ENCODE data around the gene CMSS1. TPM values are rescaled to one million over a fixed set of nuclear protein-coding genes. Genes with fewer than 3 reads are reported as not detected.
A peak's percentile ranks its signal among the peaks of the same experiment; 100 is the strongest.

The CMSS1 gene
- total RNA-seq, 1 experiment from 2014 or later: 93.8 TPM

GRCh38 chr3:99902091-99902490 lies 84.4 kb downstream of the CMSS1 start:
- Histone ChIP-seq H3K36me3 (no peaks in the 10 kb centered on the region), H3K4me1 (peaks cover 29% of the 10 kb centered on the region), H3K27me3 (no peaks in the 10 kb centered on the region), H3K27ac (peak overlapping the region; percentile 36; the same call in 1 of the 2 replicates), H3K4me3 (no peak overlapping the region), H3K9me3 (replicated peaks) (no peaks in the 10 kb centered on the region)
- no peak for DNase-seq

GRCh38 chr3:99903869-99904268 lies 86.2 kb downstream of the CMSS1 start:
- Histone ChIP-seq H3K27ac (no peak overlapping the region), H3K9me3 (replicated peaks) (no peaks in the 10 kb centered on the region), H3K4me1 (peaks cover 39% of the 10 kb centered on the region), H3K27me3 (no peaks in the 10 kb centered on the region), H3K4me3 (no peak overlapping the region), H3K36me3 (no peaks in the 10 kb centered on the region)
- DNase-seq: no peak

GRCh38 chr3:99907959-99908544 lies 90.4 kb downstream of the CMSS1 start:
- H3K36me3 ChIP-seq: no peaks in the 10 kb centered on the region
- H3K4me1 ChIP-seq: peaks cover 35% of the 10 kb centered on the region
- H3K27me3 ChIP-seq: no peaks in the 10 kb centered on the region
- no peaks in the 10 kb centered on the region for H3K9me3 ChIP-seq (replicated peaks)
- no peak overlapping the region for H3K4me3 ChIP-seq
- DNase-seq: no peak
- H3K27ac ChIP-seq: no peak overlapping the region

GRCh38 chr3:99909714-99910495 lies 92.2 kb downstream of the CMSS1 start:
- no peak overlapping the region for H3K4me3 ChIP-seq
- H3K9me3 ChIP-seq (replicated peaks): no peaks in the 10 kb centered on the region
- no peak overlapping the region for H3K27ac ChIP-seq
- peak in 1 of 2 experiments; percentile 54 for DNase-seq
- no peaks in the 10 kb centered on the region for H3K36me3 ChIP-seq
- no peaks in the 10 kb centered on the region for H3K27me3 ChIP-seq
- H3K4me1 ChIP-seq: peaks cover 35% of the 10 kb centered on the region

DNA sequence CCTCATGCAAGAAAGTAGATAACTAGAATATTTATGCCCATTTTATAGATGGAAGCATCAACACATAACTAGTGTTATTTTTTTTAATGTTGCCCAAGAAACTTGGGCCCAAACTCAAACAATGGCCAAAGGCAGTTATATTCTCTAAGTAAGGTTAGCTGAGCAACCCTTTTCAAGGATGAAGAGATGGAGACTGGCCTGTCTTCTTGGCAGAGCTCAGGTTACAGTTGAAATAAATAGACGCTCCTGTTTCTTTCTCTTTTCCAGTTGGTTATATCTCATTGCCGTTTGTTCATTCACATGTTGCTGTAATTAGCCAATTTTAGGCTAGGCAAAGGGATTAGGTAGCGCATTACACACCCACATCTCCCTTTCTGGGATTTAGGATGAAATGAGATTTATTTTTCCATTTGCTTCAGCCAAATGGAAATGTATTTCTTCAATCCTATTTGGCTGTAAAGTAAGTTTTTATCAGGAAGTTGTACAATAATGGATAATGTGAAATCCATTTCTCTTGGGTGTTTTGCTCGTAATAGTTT lies 93.2 kb downstream of the CMSS1 start:
- peaks cover 35% of the 10 kb centered on the region for H3K4me1 ChIP-seq
- H3K36me3 ChIP-seq: no peaks in the 10 kb centered on the region
- no peaks in the 10 kb centered on the region for H3K27me3 ChIP-seq
- H3K4me3 ChIP-seq: no peak overlapping the region
- H3K27ac ChIP-seq: no peak overlapping the region
- DNase-seq: peak in 1 of 2 experiments; percentile 42
- no peaks in the 10 kb centered on the region for H3K9me3 ChIP-seq (replicated peaks)

DNA sequence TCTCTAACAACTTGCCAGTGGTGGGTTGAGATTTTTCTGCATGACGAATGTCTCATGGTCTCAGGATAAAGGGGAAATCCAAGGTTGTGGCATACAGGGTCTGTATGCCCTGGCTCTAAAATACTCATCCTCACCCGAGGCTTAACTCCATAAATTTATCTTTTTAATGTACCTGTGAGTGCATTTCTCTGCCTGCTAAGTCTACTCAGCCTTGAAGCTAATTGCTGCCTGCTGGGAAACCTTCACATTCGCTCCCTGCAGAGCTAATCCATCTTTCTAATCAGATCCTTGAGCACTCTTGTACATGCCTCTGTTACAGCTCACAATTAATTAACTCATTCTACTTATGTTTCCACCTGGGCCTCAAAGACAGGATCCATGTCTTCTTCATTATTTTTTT lies 93.8 kb downstream of the CMSS1 start:
- H3K4me3 ChIP-seq: no peak overlapping the region
- no peaks in the 10 kb centered on the region for H3K36me3 ChIP-seq
- H3K27ac ChIP-seq: no peak overlapping the region
- no peak for DNase-seq
- H3K4me1 ChIP-seq: peaks cover 35% of the 10 kb centered on the region
- no peaks in the 10 kb centered on the region for H3K9me3 ChIP-seq (replicated peaks)
- no peaks in the 10 kb centered on the region for H3K27me3 ChIP-seq

- Histone ChIP-seq H3K4me1 (peaks cover 18% of the 10 kb centered on the region), H3K4me3 (no peak overlapping the region)
Measured at GRCh38 chr3:99915906-99916432, 98.3 kb downstream of the CMSS1 start.

DNA sequence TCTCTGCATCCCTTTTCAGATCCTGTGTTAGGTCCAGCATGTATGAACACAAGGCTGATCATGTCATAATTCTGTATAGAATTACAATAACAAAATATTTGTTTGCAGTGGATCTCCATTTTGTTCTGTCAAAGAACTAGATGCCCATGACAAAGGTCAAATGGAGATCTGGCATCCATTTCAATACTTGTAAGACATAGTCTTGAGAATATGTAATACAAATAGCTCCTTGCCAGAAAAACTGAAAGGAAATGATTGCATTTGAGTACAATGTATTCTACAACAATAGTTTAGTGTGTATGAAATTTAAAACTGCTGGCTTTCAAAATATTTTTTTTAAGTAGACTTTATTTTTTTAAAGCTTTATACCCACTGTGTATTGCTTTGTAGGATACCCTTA lies 101.1 kb downstream of the CMSS1 start:
- H3K4me3 ChIP-seq: no peak overlapping the region
- no peaks in the 10 kb centered on the region for H3K9me3 ChIP-seq (replicated peaks)
- H3K27me3 ChIP-seq: no peaks in the 10 kb centered on the region
- H3K4me1 ChIP-seq: peaks cover 22% of the 10 kb centered on the region
- H3K36me3 ChIP-seq: no peaks in the 10 kb centered on the region
- no peak for DNase-seq
- H3K27ac ChIP-seq: no peak overlapping the region

More at GRCh38 chr3:99915906-99916432, 98.3 kb downstream of the CMSS1 start:
- no peak for DNase-seq
- Histone ChIP-seq H3K36me3 (no peaks in the 10 kb centered on the region), H3K27ac (no peak overlapping the region), H3K27me3 (no peaks in the 10 kb centered on the region), H3K9me3 (replicated peaks) (no peaks in the 10 kb centered on the region)

GRCh38 chr3:99919694-99920093 lies 102.0 kb downstream of the CMSS1 start:
- Histone ChIP-seq H3K36me3 (no peaks in the 10 kb centered on the region), H3K9me3 (replicated peaks) (no peaks in the 10 kb centered on the region; the same call in 1 of the 2 replicates), H3K27me3 (no peaks in the 10 kb centered on the region), H3K4me3 (no peak overlapping the region), H3K27ac (0 out of 2 replicates have a peak overlapping the region, but pooled peaks have one; percentile 63), H3K4me1 (peaks cover 22% of the 10 kb centered on the region)
- no peak for DNase-seq

DNA sequence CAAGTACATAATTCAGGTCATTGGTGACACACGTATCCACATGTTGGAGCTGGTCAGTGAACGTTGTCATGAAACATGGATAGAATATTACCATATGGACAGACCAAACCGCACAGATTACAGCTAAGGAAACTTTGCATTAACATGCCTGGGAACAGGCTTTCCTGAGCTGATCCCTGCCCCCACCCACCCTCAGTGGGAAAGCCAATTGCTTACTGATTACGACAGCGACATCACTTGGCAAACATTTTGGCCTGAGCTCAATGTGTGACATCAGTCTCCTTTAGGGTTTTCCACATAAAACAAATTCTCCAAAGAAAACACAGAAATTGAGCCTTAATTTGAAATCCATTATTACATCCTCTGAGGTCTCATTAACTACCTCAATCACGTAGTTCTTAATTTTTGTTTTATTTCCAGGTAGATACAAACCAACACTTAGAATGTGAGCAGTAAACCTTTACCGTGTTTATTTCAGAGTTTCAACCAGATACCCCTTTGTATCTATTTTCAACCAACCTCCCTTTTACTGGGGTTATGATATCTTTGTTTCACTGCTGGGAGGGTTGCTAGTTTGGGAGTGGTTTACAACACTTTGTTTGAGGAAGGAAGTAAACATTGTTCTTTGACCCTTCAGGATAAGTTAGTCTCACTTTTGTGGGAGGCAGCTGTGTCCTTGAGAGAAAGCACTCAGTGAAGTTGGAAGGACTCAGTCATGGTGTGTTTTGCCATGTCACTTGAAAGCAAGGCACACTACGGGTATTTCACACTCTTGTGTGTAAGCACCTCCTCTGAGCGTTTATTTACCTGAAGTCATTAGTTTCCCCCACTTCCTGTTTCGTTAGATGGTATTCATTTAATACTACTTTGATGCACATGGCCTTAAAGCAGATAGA lies 103.1 kb downstream of the CMSS1 start:
- DNase-seq: peak; percentile 76 to 80
- Histone ChIP-seq H3K4me1 (peaks cover 28% of the 10 kb centered on the region), H3K36me3 (no peaks in the 10 kb centered on the region), H3K27me3 (no peaks in the 10 kb centered on the region), H3K27ac (peak overlapping the region; percentile 63), H3K4me3 (no peak overlapping the region), H3K9me3 (replicated peaks) (no peaks in the 10 kb centered on the region; the same call in 1 of the 2 replicates)

DNA sequence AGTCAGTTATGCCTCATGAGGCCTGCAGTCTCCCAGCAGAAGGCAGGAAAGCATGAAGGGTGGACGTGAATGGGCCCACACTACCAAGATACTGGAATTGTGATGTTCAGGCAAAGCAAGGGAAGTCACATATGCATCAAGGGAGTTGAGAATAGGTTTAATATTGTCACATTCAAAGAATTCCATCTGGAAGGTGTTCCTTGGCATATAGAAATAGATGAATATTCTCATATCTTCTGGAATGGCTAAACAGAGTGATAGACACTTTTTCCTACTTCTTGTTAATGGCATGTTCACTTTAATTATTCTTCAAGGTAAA lies 103.7 kb downstream of the CMSS1 start:
- H3K27ac ChIP-seq: peak overlapping the region; percentile 63
- H3K4me1 ChIP-seq: peaks cover 34% of the 10 kb centered on the region

DNA sequence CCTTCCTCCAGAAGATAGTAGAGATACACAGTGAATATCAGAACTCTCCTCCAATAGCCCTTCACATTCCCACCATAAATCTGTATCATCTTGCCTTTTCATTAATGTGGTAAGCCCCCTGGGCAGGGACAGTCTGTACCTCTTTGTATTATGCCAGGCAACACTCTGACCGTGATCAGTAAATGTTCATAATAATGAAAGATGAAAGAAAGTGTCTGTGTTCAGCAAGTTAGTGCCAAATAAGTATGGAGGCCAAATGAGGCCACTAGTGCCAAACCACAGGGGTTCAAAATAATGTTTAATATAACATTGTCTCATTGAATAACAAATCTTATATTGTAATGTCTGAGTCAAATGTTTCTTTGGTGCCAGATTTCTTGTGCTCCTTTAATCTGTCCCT lies 104.3 kb downstream of the CMSS1 start:
- Histone ChIP-seq H3K27ac (no peak overlapping the region; the same call in 1 of the 2 replicates), H3K4me3 (no peak overlapping the region), H3K9me3 (replicated peaks) (no peaks in the 10 kb centered on the region; the same call in 1 of the 2 replicates), H3K36me3 (no peaks in the 10 kb centered on the region), H3K4me1 (peaks cover 34% of the 10 kb centered on the region), H3K27me3 (no peaks in the 10 kb centered on the region)
- no peak for DNase-seq

More for the DNA sequence above, 103.7 kb downstream of the CMSS1 start:
- Histone ChIP-seq H3K36me3 (no peaks in the 10 kb centered on the region), H3K27me3 (no peaks in the 10 kb centered on the region), H3K4me3 (no peak overlapping the region), H3K9me3 (replicated peaks) (no peaks in the 10 kb centered on the region; the same call in 1 of the 2 replicates)
- no peak for DNase-seq

DNA sequence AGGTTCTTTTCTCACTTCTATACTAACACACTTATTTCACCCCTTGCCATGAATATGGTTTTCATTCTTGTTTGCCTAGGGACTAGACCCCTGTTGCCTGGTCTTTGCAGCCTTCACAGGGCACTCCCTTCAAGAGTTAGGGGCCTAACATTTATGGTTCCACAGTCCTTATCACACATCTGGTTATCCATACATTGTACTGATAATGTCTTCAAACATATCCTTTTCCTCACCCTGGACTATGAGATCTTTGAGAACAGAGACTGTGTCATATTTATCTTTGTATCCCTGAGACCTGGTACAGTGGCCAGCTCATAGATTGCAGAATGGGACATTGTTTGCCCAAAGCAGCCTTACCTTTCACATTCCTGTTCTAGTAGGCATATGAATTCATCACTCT lies 106.2 kb downstream of the CMSS1 start:
- Histone ChIP-seq H3K4me1 (peaks cover 34% of the 10 kb centered on the region), H3K27me3 (no peaks in the 10 kb centered on the region), H3K27ac (no peak overlapping the region), H3K9me3 (replicated peaks) (no peaks in the 10 kb centered on the region; the same call in 1 of the 2 replicates), H3K4me3 (no peak overlapping the region), H3K36me3 (no peaks in the 10 kb centered on the region)
- no peak for DNase-seq

- Histone ChIP-seq H3K27ac (no peak overlapping the region), H3K9me3 (replicated peaks) (no peaks in the 10 kb centered on the region; the same call in 1 of the 2 replicates), H3K4me1 (peaks cover 19% of the 10 kb centered on the region), H3K36me3 (no peaks in the 10 kb centered on the region), H3K27me3 (no peaks in the 10 kb centered on the region), H3K4me3 (no peak overlapping the region)
- DNase-seq: peak; percentile 59 to 77
Measured at GRCh38 chr3:99925584-99926230, 108.0 kb downstream of the CMSS1 start.
